Measurements from ENCODE around the gene ST7L.
"Not testable (repeated sequence)": the region's sequence is repeated elsewhere in the genome, so short reads cannot be mapped to it uniquely, and the experiment has no call there.

Gene ST7L

GRCh38 chr1:112618721-112619517 lies at the start of gene ST7L:
ST7L (minus strand) TSS chr1:112619141; CDS start chr1:112619113, 28 bp downstream.
- DNase-seq = peak; percentile 67

- DNase-seq = no peak
These were observed 48.0 kb upstream of the ST7L start for GRCh38 chr1:112666946-112667345.

GRCh38 chr1:112665857-112666256 lies 46.9 kb upstream of the ST7L start:
- DNase-seq = no peak

GRCh38 chr1:112651205-112651604 lies 32.3 kb upstream of the ST7L start:
- DNase-seq = no peak

- peak; percentile 12 for DNase-seq
These were observed 27.3 kb upstream of the ST7L start for GRCh38 chr1:112646225-112646624.

GRCh38 chr1:112643080-112643479 lies 24.1 kb upstream of the ST7L start:
- DNase-seq = no peak

GRCh38 chr1:112640437-112640836 lies 21.5 kb upstream of the ST7L start:
- not testable (repeated sequence) for DNase-seq

- peak; percentile 29 for DNase-seq
These were observed 19.1 kb upstream of the ST7L start for GRCh38 chr1:112638110-112638428.

- no peak for DNase-seq
These were observed 18.5 kb upstream of the ST7L start for GRCh38 chr1:112637254-112638109.

GRCh38 chr1:112636597-112637253 lies 17.8 kb upstream of the ST7L start:
- no peak for DNase-seq

- no peak for DNase-seq
These were observed 17.1 kb upstream of the ST7L start for GRCh38 chr1:112636056-112636455.

- no peak for DNase-seq
These were observed 15.4 kb upstream of the ST7L start for GRCh38 chr1:112634367-112634766.

GRCh38 chr1:112633628-112634027 lies 14.7 kb upstream of the ST7L start:
- DNase-seq = no peak

GRCh38 chr1:112629256-112629655 lies 10.3 kb upstream of the ST7L start:
- no peak for DNase-seq

GRCh38 chr1:112628516-112628915 lies 9.6 kb upstream of the ST7L start:
- no peak for DNase-seq

GRCh38 chr1:112626887-112627286 lies 7.9 kb upstream of the ST7L start:
- no peak for DNase-seq

GRCh38 chr1:112626193-112626592 lies 7.3 kb upstream of the ST7L start:
- DNase-seq = no peak

- peak; percentile 67 for DNase-seq
These were observed 6.8 kb upstream of the ST7L start for GRCh38 chr1:112625696-112626095.

- DNase-seq = not testable (repeated sequence)
These were observed 5.6 kb upstream of the ST7L start for GRCh38 chr1:112624493-112624892.

- DNase-seq = no peak
These were observed 1.4 kb upstream of the ST7L start for GRCh38 chr1:112620377-112620695.

- peak; percentile 97 for DNase-seq
These were observed 806 bp upstream of the ST7L start, which contains the start of gene CAPZA1 for GRCh38 chr1:112619518-112620376. CAPZA1 (plus strand) TSS chr1:112619832; CDS start chr1:112619845, 13 bp downstream.

- DNase-seq = no peak
These were observed 724 bp downstream of the ST7L start for GRCh38 chr1:112618114-112618720.
